HEK293 (cell line): ENCODE data around the gene ELMO1.

ENCODE experiments used
- CTCF ChIA-PET: fragments of 350-600 bp; formaldehyde crosslinking; extraction: SDS; loops from one replicate; lab custom pipeline; 2021; ENCODE audit warnings: antibody characterized with exemption; lab: Yijun Ruan, JAX
- POLR2A ChIA-PET: fragments of 300-600 bp; formaldehyde crosslinking; extraction: SDS; loops from one replicate; lab custom pipeline; 2020; ENCODE audit warnings: antibody characterized with exemption, inconsistent platforms; lab: Yijun Ruan, JAX
- H3K27ac ChIP-seq: fragments of 200-500 bp; sonication (Bioruptor generic); 2 replicates; pipeline ENCODE4 v1.5.1; 2014; ENCODE audit warnings: low read depth, low read length, control low read depth, inconsistent platforms; ENCODE audit errors: extremely low read depth
- H3K36me3 ChIP-seq, 2 experiments: fragments of 200-500 bp in 1 of 2; sonication (Bioruptor generic) in 1 of 2; 1 replicate in 1 of 2; 2 replicates in 1 of 2; pipeline ENCODE4 v1.5.1; 2014 to 2017; ENCODE audit warnings: inconsistent platforms in 2 of 2, low read length in 2 of 2; ENCODE audit not compliant: control insufficient read depth in 2 of 2, insufficient read depth in 1 of 2
- H3K4me1 ChIP-seq: fragments of 200-500 bp; sonication (Bioruptor generic); 2 replicates; pipeline ENCODE4 v1.5.1; 2014; ENCODE audit warnings: mild to moderate bottlenecking, low read length, inconsistent platforms; ENCODE audit not compliant: control insufficient read depth, insufficient read depth
- H3K4me3 ChIP-seq: 2 replicates; pipeline ENCODE4 v1.5.1; 2011; ENCODE audit warnings: low read depth, mild to moderate bottlenecking, control low read depth, low read length, moderate library complexity
- H3K9me3 ChIP-seq: fragments of 200-500 bp; sonication (Bioruptor generic); 2 replicates; pipeline ENCODE4 v1.5.1; 2014; ENCODE audit warnings: low read depth, low read length, inconsistent platforms; ENCODE audit not compliant: control insufficient read depth, insufficient read depth
- GLI4 ChIP-seq: fragments of 450-650 bp; formaldehyde crosslinking; IDR thresholded peaks from 2 replicates; pipeline ENCODE4 v1.5.1; 2016; ENCODE audit warnings: missing biosample characterization, missing genetic modification characterization
- MEIS1 ChIP-seq: sonication (generic); formaldehyde crosslinking; IDR thresholded peaks from 2 replicates; pipeline ENCODE4 v1.8.1; 2022; ENCODE audit warnings: missing genetic modification reagents, mild to moderate bottlenecking, borderline replicate concordance
- REPIN1 ChIP-seq: fragments of 450-650 bp; formaldehyde crosslinking; IDR thresholded peaks from 2 replicates; pipeline ENCODE4 v1.5.1; 2017; ENCODE audit warnings: missing biosample characterization, missing genetic modification characterization, low read depth
- SCRT2 ChIP-seq: fragments of 450-650 bp; formaldehyde crosslinking; IDR thresholded peaks from 2 replicates; pipeline ENCODE4 v1.5.1; 2016; ENCODE audit warnings: missing biosample characterization, missing genetic modification characterization
- ZBTB1 ChIP-seq: fragments of 450-650 bp; formaldehyde crosslinking; IDR thresholded peaks from 2 replicates; pipeline ENCODE4 v1.5.1; 2016; ENCODE audit warnings: missing biosample characterization, missing genetic modification characterization
- ZBTB21 ChIP-seq: fragments of 450-650 bp; formaldehyde crosslinking; IDR thresholded peaks from 2 replicates; pipeline ENCODE4 v1.5.1; 2017; ENCODE audit warnings: missing biosample characterization, missing genetic modification characterization
- ZFHX2 ChIP-seq: fragments of 450-650 bp; formaldehyde crosslinking; conservative IDR thresholded peaks from 2 replicates; pipeline ENCODE4 v1.5.1; 2016; ENCODE audit warnings: missing biosample characterization, missing genetic modification characterization
- ZFP37 ChIP-seq: fragments of 450-650 bp; formaldehyde crosslinking; IDR thresholded peaks from 2 replicates; pipeline ENCODE4 v1.5.1; 2016; ENCODE audit warnings: missing biosample characterization, missing genetic modification characterization
- ZNF202 ChIP-seq: fragments of 450-650 bp; formaldehyde crosslinking; IDR thresholded peaks from 2 replicates; pipeline ENCODE4 v1.5.1; 2016; ENCODE audit warnings: missing biosample characterization, missing genetic modification characterization, borderline replicate concordance
- ZNF302 ChIP-seq: fragments of 450-650 bp; formaldehyde crosslinking; IDR thresholded peaks from 2 replicates; pipeline ENCODE4 v1.5.1; 2016; ENCODE audit warnings: missing biosample characterization, missing genetic modification characterization, low read depth
- ZNF366 ChIP-seq: fragments of 450-650 bp; formaldehyde crosslinking; conservative IDR thresholded peaks from 2 replicates; pipeline ENCODE4 v1.5.1; 2016; ENCODE audit warnings: missing biosample characterization, missing genetic modification characterization
- ZNF404 ChIP-seq: fragments of 450-650 bp; formaldehyde crosslinking; IDR thresholded peaks from 2 replicates; pipeline ENCODE4 v1.5.1; 2017; ENCODE audit warnings: missing biosample characterization, missing genetic modification characterization
- ZNF530 ChIP-seq: fragments of 450-650 bp; formaldehyde crosslinking; IDR thresholded peaks from 2 replicates; pipeline ENCODE4 v1.5.1; 2016; ENCODE audit warnings: low read depth, missing biosample characterization, missing genetic modification characterization
- ZNF585B ChIP-seq: fragments of 450-650 bp; formaldehyde crosslinking; IDR thresholded peaks from 2 replicates; pipeline ENCODE4 v1.5.1; 2016; ENCODE audit warnings: missing biosample characterization, missing genetic modification characterization
- ZNF707 ChIP-seq: fragments of 450-650 bp; formaldehyde crosslinking; IDR thresholded peaks from 2 replicates; pipeline ENCODE4 v1.5.1; 2016; ENCODE audit warnings: missing biosample characterization, missing genetic modification characterization
- ZNF785 ChIP-seq: fragments of 450-650 bp; formaldehyde crosslinking; IDR thresholded peaks from 2 replicates; pipeline ENCODE4 v1.5.1; 2016; ENCODE audit warnings: missing biosample characterization, missing genetic modification characterization
- ZNF830 ChIP-seq: fragments of 450-650 bp; IDR thresholded peaks from 2 replicates; pipeline ENCODE4 v1.5.0; 2018; ENCODE audit warnings: missing biosample characterization, missing genetic modification characterization, low read depth, mild to moderate bottlenecking, moderate library complexity
- ZNF837 ChIP-seq: fragments of 450-650 bp; formaldehyde crosslinking; IDR thresholded peaks from 2 replicates; pipeline ENCODE4 v1.5.1; 2016; ENCODE audit warnings: missing biosample characterization, missing genetic modification characterization
- TF ChIP-seq, protein P1 (sequence below): IDR thresholded peaks from 2 replicates; pipeline ENCODE4 v1.6.1; 2011; ENCODE audit warnings: mild to moderate bottlenecking, low read depth, low read length, borderline replicate concordance
- TF ChIP-seq, protein P2 (sequence below): fragments of 450-650 bp; formaldehyde crosslinking; IDR thresholded peaks from 2 replicates; pipeline ENCODE4 v1.5.1; 2017; ENCODE audit warnings: missing biosample characterization, missing genetic modification characterization
- TF ChIP-seq, protein P3 (sequence below): fragments of 450-650 bp; formaldehyde crosslinking; IDR thresholded peaks from 2 replicates; pipeline ENCODE4 v1.5.1; 2016; ENCODE audit warnings: missing biosample characterization, missing genetic modification characterization
- TF ChIP-seq, protein P4 (sequence below): fragments of 450-650 bp; formaldehyde crosslinking; IDR thresholded peaks from 2 replicates; pipeline ENCODE4 v1.5.1; 2016; ENCODE audit warnings: missing biosample characterization, missing genetic modification characterization, low read depth

Gene ELMO1

DNA sequence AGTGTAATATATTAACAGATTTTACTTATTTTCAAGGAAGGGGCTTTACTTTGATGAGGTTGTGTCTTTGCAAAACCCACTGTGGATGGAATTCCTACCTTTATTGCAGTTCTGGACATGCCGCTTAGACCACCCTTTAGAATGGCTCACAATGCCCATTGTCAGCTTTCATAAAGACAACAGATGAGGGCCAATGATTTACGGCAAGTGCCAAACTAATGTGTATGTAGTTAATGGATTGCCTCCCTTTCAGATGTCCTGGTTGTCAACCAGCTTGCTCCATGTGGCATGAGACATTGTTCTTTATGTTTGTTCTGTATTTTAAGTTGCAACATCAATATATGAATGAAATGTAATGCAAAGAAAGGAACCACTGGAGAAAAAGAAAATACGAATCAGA lies 35.0 kb upstream of the ELMO1 start (continued):
- TF ChIP-seq ZNF830 (no peak), ZNF837 (no peak), ZNF785 (tag by site-specific recombination) (no peak)

DNA sequence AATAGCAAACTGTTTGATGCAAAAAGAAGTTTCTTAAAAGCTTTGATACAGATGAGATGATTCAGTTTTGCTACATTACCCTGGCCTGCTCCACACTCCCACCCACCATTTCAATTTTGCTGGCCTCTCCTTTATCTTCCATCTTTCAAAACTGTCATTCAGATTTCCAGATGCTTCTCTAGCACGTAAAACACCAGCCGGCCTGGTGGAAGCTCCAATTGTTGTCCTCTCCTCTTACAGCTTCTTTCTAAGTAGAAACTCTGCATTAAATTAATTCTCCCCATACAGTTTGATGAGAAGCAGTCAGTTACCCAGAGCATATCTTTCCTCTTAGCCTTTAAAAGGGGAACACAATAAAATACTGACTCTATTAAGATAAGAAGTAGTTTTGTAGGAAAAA lies 34.3 kb upstream of the ELMO1 start:
- H3K9me3 ChIP-seq = no peaks in the 10 kb centered on the region
- H3K4me3 ChIP-seq = no peak overlapping the region
- CTCF ChIA-PET = interaction anchor here (1.0 to 1.8 kb wide), 4 partner anchors 9 to 250 kb away, joined by 3 to 6 read pairs (median 5); no protein-coding TSS in a partner anchor
- H3K27ac ChIP-seq = no peak overlapping the region
- H3K4me1 ChIP-seq = no peaks in the 10 kb centered on the region
- POLR2A ChIA-PET = no interaction called here
- H3K36me3 ChIP-seq = no peaks in the 10 kb centered on the region
- no peak for TF ChIP-seq ZNF404
- no peak for TF ChIP-seq ZBTB21 (tag by site-specific recombination)
- TF ChIP-seq ZNF585B = no peak
- no peak for TF ChIP-seq ZNF530
- TF ChIP-seq, protein P1, sequence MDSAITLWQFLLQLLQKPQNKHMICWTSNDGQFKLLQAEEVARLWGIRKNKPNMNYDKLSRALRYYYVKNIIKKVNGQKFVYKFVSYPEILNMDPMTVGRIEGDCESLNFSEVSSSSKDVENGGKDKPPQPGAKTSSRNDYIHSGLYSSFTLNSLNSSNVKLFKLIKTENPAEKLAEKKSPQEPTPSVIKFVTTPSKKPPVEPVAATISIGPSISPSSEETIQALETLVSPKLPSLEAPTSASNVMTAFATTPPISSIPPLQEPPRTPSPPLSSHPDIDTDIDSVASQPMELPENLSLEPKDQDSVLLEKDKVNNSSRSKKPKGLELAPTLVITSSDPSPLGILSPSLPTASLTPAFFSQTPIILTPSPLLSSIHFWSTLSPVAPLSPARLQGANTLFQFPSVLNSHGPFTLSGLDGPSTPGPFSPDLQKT = no peak
- no peak for TF ChIP-seq ZNF707 (tag by site-specific recombination)
- no peak for TF ChIP-seq GLI4 (tag by site-specific recombination)
- TF ChIP-seq ZFP37 (tag by site-specific recombination) = no peak
- no peak for TF ChIP-seq ZNF837
- TF ChIP-seq ZNF202 (tag by site-specific recombination) = no peak
- no peak for TF ChIP-seq ZNF302 (tag by site-specific recombination)
- TF ChIP-seq, protein P2, sequence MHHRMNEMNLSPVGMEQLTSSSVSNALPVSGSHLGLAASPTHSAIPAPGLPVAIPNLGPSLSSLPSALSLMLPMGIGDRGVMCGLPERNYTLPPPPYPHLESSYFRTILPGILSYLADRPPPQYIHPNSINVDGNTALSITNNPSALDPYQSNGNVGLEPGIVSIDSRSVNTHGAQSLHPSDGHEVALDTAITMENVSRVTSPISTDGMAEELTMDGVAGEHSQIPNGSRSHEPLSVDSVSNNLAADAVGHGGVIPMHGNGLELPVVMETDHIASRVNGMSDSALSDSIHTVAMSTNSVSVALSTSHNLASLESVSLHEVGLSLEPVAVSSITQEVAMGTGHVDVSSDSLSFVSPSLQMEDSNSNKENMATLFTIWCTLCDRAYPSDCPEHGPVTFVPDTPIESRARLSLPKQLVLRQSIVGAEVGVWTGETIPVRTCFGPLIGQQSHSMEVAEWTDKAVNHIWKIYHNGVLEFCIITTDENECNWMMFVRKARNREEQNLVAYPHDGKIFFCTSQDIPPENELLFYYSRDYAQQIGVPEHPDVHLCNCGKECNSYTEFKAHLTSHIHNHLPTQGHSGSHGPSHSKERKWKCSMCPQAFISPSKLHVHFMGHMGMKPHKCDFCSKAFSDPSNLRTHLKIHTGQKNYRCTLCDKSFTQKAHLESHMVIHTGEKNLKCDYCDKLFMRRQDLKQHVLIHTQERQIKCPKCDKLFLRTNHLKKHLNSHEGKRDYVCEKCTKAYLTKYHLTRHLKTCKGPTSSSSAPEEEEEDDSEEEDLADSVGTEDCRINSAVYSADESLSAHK = no peak
- TF ChIP-seq, all 188 proteins: peak for 0

DNA sequence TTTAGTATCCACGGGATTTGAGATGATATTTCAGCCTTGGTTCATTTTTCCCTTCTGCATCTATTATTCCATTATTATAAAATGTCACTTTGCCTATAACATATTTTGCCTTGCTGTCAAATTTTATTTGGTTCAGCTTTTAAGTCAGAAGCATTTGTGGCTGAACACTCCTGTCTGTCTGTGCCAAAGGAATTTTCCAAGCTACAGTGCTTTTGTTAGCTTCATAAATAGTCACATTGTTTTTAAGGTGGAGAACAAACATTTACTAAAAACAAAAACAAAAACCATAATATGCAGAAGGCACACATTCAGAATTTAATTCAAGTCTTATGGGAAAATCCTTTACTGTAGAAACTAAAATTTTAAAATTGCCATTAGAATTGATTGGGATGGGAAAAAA lies 33.8 kb upstream of the ELMO1 start:
- no peak overlapping the region for H3K27ac ChIP-seq
- no peaks in the 10 kb centered on the region for H3K36me3 ChIP-seq
- no peak overlapping the region for H3K4me3 ChIP-seq
- H3K9me3 ChIP-seq = no peaks in the 10 kb centered on the region
- TF ChIP-seq ZFHX2 (tag by site-specific recombination) = no peak
- TF ChIP-seq, protein P3, sequence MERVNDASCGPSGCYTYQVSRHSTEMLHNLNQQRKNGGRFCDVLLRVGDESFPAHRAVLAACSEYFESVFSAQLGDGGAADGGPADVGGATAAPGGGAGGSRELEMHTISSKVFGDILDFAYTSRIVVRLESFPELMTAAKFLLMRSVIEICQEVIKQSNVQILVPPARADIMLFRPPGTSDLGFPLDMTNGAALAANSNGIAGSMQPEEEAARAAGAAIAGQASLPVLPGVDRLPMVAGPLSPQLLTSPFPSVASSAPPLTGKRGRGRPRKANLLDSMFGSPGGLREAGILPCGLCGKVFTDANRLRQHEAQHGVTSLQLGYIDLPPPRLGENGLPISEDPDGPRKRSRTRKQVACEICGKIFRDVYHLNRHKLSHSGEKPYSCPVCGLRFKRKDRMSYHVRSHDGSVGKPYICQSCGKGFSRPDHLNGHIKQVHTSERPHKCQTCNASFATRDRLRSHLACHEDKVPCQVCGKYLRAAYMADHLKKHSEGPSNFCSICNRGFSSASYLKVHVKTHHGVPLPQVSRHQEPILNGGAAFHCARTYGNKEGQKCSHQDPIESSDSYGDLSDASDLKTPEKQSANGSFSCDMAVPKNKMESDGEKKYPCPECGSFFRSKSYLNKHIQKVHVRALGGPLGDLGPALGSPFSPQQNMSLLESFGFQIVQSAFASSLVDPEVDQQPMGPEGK (tag by site-specific recombination) = no peak
- TF ChIP-seq MEIS1 = no peak
- no peak for TF ChIP-seq REPIN1 (tag by site-specific recombination)
- no peak for TF ChIP-seq ZNF366
- TF ChIP-seq SCRT2 (tag by site-specific recombination) = no peak
- TF ChIP-seq, protein P4, sequence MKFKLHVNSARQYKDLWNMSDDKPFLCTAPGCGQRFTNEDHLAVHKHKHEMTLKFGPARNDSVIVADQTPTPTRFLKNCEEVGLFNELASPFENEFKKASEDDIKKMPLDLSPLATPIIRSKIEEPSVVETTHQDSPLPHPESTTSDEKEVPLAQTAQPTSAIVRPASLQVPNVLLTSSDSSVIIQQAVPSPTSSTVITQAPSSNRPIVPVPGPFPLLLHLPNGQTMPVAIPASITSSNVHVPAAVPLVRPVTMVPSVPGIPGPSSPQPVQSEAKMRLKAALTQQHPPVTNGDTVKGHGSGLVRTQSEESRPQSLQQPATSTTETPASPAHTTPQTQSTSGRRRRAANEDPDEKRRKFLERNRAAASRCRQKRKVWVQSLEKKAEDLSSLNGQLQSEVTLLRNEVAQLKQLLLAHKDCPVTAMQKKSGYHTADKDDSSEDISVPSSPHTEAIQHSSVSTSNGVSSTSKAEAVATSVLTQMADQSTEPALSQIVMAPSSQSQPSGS (tag by site-specific recombination) = no peak
- no peak for TF ChIP-seq ZBTB1 (tag by site-specific recombination)
- H3K4me1 ChIP-seq = no peaks in the 10 kb centered on the region
- ChIA-PET CTCF (interaction anchor here (1.0 to 1.5 kb wide), 3 partner anchors 9 to 250 kb away, joined by 3 to 6 read pairs (median 4); no protein-coding TSS in a partner anchor), POLR2A (no interaction called here)
